ENCODE data around the gene TTN.

- TF ChIP-seq CTCF (IDR thresholded peaks at IDR 0.05) (no peak), POLR2A (IDR thresholded peaks at IDR 0.05) (no peak), POLR2AphosphoS5 (IDR thresholded peaks at IDR 0.05) (no peak)
Observed at GRCh38 chr2:178499640-178500039, 307.6 kb downstream of the TTN start.

All from upper lobe of left lung (tissue), 4 donors.